Measurements from ENCODE around the gene DUSP10. TPM values are rescaled to one million over a fixed set of nuclear protein-coding genes. Genes with fewer than 3 reads are reported as not detected.

Gene DUSP10
- total RNA-seq, 6 experiments from 2014 or later, result 7.7 to 22.3 (median 16.3) TPM

- WGBS (ENCODE audit: insufficient coverage, low coverage, low lambda C conversion rate, missing lambda C conversion rate), result 95% methylated on average over 7 of the region's 14 CpGs
- intact Hi-C loops (cut with DNase I), result no loop called here
- H3K36me3 ChIP-seq, result peaks cover 0 to 17% (median 4%) of the 10 kb centered on the region in 4 donors
- ATAC-seq (peak in 1 of 4 donors; percentile 0), DNase-seq (peak in 2 of 3 donors; percentile 28 to 66)
- H3K9me3 ChIP-seq, result no peaks in the 10 kb centered on the region
- H3K27me3 ChIP-seq, result no peaks in the 10 kb centered on the region
- TF ChIP-seq CTCF (IDR thresholded peaks at IDR 0.05) (no peak), POLR2A (IDR thresholded peaks at IDR 0.05) (no peak)
- H3K4me3 ChIP-seq, result peak overlapping the region in 2 of 3 donors; percentile 52 to 70
- H3K4me1 ChIP-seq, result peaks cover 0 to 50% (median 22%) of the 10 kb centered on the region in 4 donors
- H3K27ac ChIP-seq, result peak overlapping the region in 2 of 3 donors; percentile 84 to 95
These were observed 2.7 kb downstream of the DUSP10 start for GRCh38 chr1:221739018-221739676.

GRCh38 chr1:221736714-221737113, 5.2 kb downstream of the DUSP10 start:
- ATAC-seq, result no peak
- Histone ChIP-seq H3K36me3 (peaks cover 0 to 17% (median 4%) of the 10 kb centered on the region in 4 donors), H3K27ac (no peak overlapping the region), H3K4me1 (peaks cover 0 to 53% (median 25%) of the 10 kb centered on the region in 4 donors), H3K4me3 (no peak overlapping the region), H3K27me3 (no peaks in the 10 kb centered on the region), H3K9me3 (no peaks in the 10 kb centered on the region)
- intact Hi-C loops (cut with DNase I), result no loop called here
- no peak for DNase-seq
- TF ChIP-seq POLR2A (IDR thresholded peaks at IDR 0.05) (no peak), CTCF (IDR thresholded peaks at IDR 0.05) (no peak)
- WGBS (ENCODE audit: insufficient coverage, low coverage, low lambda C conversion rate, missing lambda C conversion rate), result 92% methylated on average over 7 of the region's 8 CpGs

- Histone ChIP-seq H3K9me3 (no peaks in the 10 kb centered on the region), H3K4me3 (no peak overlapping the region), H3K27ac (no peak overlapping the region), H3K27me3 (no peaks in the 10 kb centered on the region), H3K4me1 (peaks cover 0 to 53% (median 25%) of the 10 kb centered on the region in 4 donors), H3K36me3 (peaks cover 0 to 17% (median 4%) of the 10 kb centered on the region in 4 donors)
- intact Hi-C loops (cut with DNase I), result no loop called here
- DNase-seq (no peak), ATAC-seq (no peak)
- 69% methylated on average over 2 of the region's 2 CpGs for WGBS (ENCODE audit: insufficient coverage, low coverage, low lambda C conversion rate, missing lambda C conversion rate)
- TF ChIP-seq POLR2A (IDR thresholded peaks at IDR 0.05) (no peak), CTCF (IDR thresholded peaks at IDR 0.05) (no peak)
These were observed 5.9 kb downstream of the DUSP10 start for GRCh38 chr1:221735999-221736398.

- no peaks in the 10 kb centered on the region for H3K27me3 ChIP-seq
- no peaks in the 10 kb centered on the region for H3K9me3 ChIP-seq
- DNase-seq (no peak), ATAC-seq (no peak)
- H3K4me1 ChIP-seq, result peaks cover 0 to 56% (median 25%) of the 10 kb centered on the region in 4 donors
- intact Hi-C loops (cut with DNase I), result no loop called here
- H3K4me3 ChIP-seq, result no peak overlapping the region
- H3K36me3 ChIP-seq, result peaks cover 0 to 17% (median 4%) of the 10 kb centered on the region in 4 donors
- TF ChIP-seq POLR2A (IDR thresholded peaks at IDR 0.05), result no peak
- no peak for TF ChIP-seq CTCF (IDR thresholded peaks at IDR 0.05)
- no peak overlapping the region for H3K27ac ChIP-seq
These were observed 7.7 kb downstream of the DUSP10 start for GRCh38 chr1:221734187-221734586.
